AG08396 (cell line): Measurements from ENCODE around the gene GJC1.
"Not testable (repeated sequence)": the region's sequence is repeated elsewhere in the genome, so short reads cannot be mapped to it uniquely, and the experiment has no call there.

Experiments
- DNase-seq: peaks from one replicate; pipeline ENCODE4 v3.0.0; 2012; ENCODE audit warnings: low spot score, mixed read lengths

Gene GJC1

GRCh38 chr17:44759086-44759915 lies 70.8 kb downstream of the GJC1 start:
- DNase-seq = no peak

- peak; percentile 81 for DNase-seq
Observed at GRCh38 chr17:44758414-44759085, 71.5 kb downstream of the GJC1 start, which contains the start of gene ADAM11. TSS of gene ADAM11 (plus strand) at chr17:44758988. CDS start at chr17:44759200, 212 bp downstream.

- no peak for DNase-seq
Observed at GRCh38 chr17:44757918-44758413, 72.1 kb downstream of the GJC1 start.

GRCh38 chr17:44757045-44757917 lies 72.8 kb downstream of the GJC1 start:
- no peak for DNase-seq

- DNase-seq = not testable (repeated sequence)
Observed at GRCh38 chr17:44755180-44755579, 74.9 kb downstream of the GJC1 start.

- DNase-seq = no peak
Observed at GRCh38 chr17:44754276-44754675, 75.8 kb downstream of the GJC1 start.

GRCh38 chr17:44752953-44753861 lies 76.9 kb downstream of the GJC1 start:
- no peak for DNase-seq

GRCh38 chr17:44751806-44752205 lies 78.3 kb downstream of the GJC1 start:
- DNase-seq = no peak

GRCh38 chr17:44751331-44751730 lies 78.8 kb downstream of the GJC1 start:
- DNase-seq = no peak

GRCh38 chr17:44749980-44750318 lies 80.1 kb downstream of the GJC1 start:
- DNase-seq = no peak

- no peak for DNase-seq
Observed at GRCh38 chr17:44749076-44749979, 80.8 kb downstream of the GJC1 start.
